ENCODE measurements around the gene REG3A.

The REG3A gene

GRCh38 chr2:79120194-79120713, 39.3 kb downstream of the REG3A start, which contains the start of gene REG1A:
Gene REG1A, plus strand, starts transcription at chr2:79120488. Its CDS starts 374 bp downstream, at chr2:79120862.
- DNase-seq (ENCODE audit: low read depth): no peak

- no peak for DNase-seq (ENCODE audit: low read depth)
Observed at GRCh38 chr2:79116997-79117928, 42.3 kb downstream of the REG3A start.

GRCh38 chr2:79114797-79115494, 44.6 kb downstream of the REG3A start:
- no peak for DNase-seq (ENCODE audit: low read depth)

DNA sequence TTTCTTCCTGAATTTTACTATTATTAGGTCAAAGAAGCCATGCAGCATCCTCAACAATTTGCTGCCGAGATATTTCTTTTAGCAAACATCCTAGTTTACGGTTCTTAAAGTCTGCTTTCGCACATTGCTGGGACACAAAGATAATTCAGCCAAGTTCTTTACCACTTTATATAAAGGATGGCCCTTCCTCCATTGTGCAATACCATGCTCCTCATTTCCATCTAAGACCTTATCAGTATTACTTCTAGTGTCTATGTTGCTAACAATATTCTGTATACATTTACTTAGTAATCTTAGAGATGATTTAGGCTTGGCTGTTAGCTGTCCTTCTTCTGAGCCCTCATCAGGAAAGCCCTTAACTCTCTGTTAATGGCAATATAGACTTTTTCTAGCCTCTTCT, 47.3 kb downstream of the REG3A start:
- no peak for DNase-seq (ENCODE audit: low read depth)
